ENCODE data around the gene MMD.

Gene MMD

DNA sequence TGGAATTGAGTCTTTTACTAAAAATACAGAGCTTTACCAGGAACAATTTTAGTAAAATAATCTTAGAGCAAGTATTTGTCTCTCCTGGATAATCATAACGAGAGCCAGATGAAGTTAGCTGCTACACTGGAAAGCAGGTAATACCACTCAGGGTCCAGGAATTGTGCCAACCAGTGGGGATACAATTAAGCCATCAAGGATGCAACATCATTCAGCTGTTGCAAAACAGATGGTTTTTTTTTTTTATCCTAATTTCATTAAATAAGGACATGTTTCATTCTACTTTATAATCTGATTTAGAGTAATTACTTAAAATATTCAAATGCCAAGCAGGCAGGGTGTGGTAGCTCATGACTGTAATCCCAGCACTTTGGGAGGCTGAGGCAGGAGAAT lies 10.2 kb downstream of the MMD start:
- Histone ChIP-seq H2BK120ac (ENCODE audit: low read depth, low read length) (no peak overlapping the region), H2BK12ac (ENCODE audit: low read length in 2 of 2) (no peak overlapping the region), H3K4me1 (ENCODE audit: control insufficient read depth, insufficient read depth, low read depth, low read length) (no peaks in the 10 kb centered on the region), H3K4me3 (ENCODE audit: insufficient read depth in 1 of 2, low read depth in 1 of 2, low read length in 2 of 2) (no peak overlapping the region), H3K27ac (ENCODE audit: low read length, poor library complexity, severe bottlenecking) (no peak overlapping the region), H3K23ac (ENCODE audit: low read length in 2 of 2) (no peak overlapping the region), H3K4me2 (ENCODE audit: low read length, poor library complexity, severe bottlenecking) (no peak overlapping the region), H3K14ac (ENCODE audit: low read length in 2 of 2) (no peak overlapping the region), H3K27me3 (ENCODE audit: control insufficient read depth in 1 of 2, insufficient read depth in 1 of 2, low read length in 2 of 2) (no peaks in the 10 kb centered on the region), H2AFZ (ENCODE audit: low read depth, low read length) (no peak overlapping the region), H2BK5ac (ENCODE audit: low read depth, low read length, poor library complexity, severe bottlenecking) (no peak overlapping the region), H3K79me1 (replicated peaks; ENCODE audit: low read length, poor library complexity, severe bottlenecking) (peaks cover 14% of the 10 kb centered on the region), H4K8ac (ENCODE audit: low read length) (no peak overlapping the region), H3K18ac (ENCODE audit: low read depth in 1 of 2, low read length in 2 of 2) (no peak overlapping the region), H2BK15ac (ENCODE audit: low read depth, poor library complexity, severe bottlenecking) (no peak overlapping the region), H3K9me3 (ENCODE audit: control insufficient read depth, low read length) (no peaks in the 10 kb centered on the region), H2AK5ac (ENCODE audit: low read length, severe bottlenecking) (no peak overlapping the region), H3K9ac (ENCODE audit: low read length) (no peak overlapping the region), H3K36me3 (ENCODE audit: control insufficient read depth in 1 of 2, insufficient read depth in 2 of 2, low read depth in 1 of 2, low read length in 2 of 2) (peaks cover 13 to 73% of the 10 kb centered on the region in 2 experiments), H4K91ac (ENCODE audit: low read length) (no peak overlapping the region), H3K4ac (ENCODE audit: low read depth in 1 of 2, low read length in 2 of 2) (no peak overlapping the region)
- 96% methylated on average over 1 of the region's 1 CpG for WGBS
- no peak for DNase-seq

DNA sequence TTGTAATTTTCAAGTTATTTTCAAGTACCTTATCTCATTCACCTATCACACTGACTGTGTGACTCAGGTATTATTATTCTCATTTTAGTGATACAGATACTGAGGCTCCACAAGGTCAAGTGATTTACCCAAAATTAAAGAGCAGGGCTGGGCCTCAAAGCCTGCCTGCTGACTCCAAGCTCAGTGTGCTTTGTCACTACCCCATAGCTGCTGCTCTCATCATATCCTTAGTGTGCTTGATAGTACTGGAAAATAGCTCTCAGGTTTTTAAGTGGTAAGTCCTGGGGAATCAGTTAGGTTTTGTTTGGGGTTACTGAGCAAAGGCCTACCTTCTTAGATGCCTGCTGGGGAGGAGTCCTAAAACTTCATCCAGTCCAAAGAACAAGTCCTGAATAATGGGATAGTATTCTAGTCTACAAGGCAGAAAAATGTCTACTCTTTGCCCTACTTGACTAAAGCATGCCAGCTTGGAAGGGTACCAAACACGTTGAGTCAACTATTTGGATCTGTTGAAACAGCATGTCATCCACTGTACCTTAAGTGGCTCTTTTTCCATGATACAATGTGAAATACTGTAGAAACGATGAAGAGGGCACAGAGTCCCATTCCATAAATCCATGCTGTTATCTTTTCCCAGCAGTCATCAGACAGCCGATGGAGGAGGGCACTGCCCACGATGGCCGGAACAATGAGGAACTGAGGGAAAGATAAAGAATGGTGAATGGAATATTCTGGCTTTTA lies 10.7 kb downstream of the MMD start:
- no peak overlapping the region for H3K4ac ChIP-seq (ENCODE audit: low read depth in 1 of 2, low read length in 2 of 2)
- H3K27ac ChIP-seq (ENCODE audit: low read length, poor library complexity, severe bottlenecking) = no peak overlapping the region
- no peak overlapping the region for H3K4me2 ChIP-seq (ENCODE audit: low read length, poor library complexity, severe bottlenecking)
- H3K4me3 ChIP-seq (ENCODE audit: insufficient read depth in 1 of 2, low read depth in 1 of 2, low read length in 2 of 2) = no peak overlapping the region
- peaks cover 14 to 76% of the 10 kb centered on the region in 2 experiments for H3K36me3 ChIP-seq (ENCODE audit: control insufficient read depth in 1 of 2, insufficient read depth in 2 of 2, low read depth in 1 of 2, low read length in 2 of 2)
- no peak overlapping the region for H3K14ac ChIP-seq (ENCODE audit: low read length in 2 of 2)
- WGBS = 93% methylated on average over 3 of the region's 5 CpGs
- no peak for DNase-seq
- no peak overlapping the region for H3K18ac ChIP-seq (ENCODE audit: low read depth in 1 of 2, low read length in 2 of 2)
- no peak overlapping the region for H3K9ac ChIP-seq (ENCODE audit: low read length)
- no peaks in the 10 kb centered on the region for H3K4me1 ChIP-seq (ENCODE audit: control insufficient read depth, insufficient read depth, low read depth, low read length)
- H2BK120ac ChIP-seq (ENCODE audit: low read depth, low read length) = no peak overlapping the region
- no peak overlapping the region for H2AFZ ChIP-seq (ENCODE audit: low read depth, low read length)
- H3K27me3 ChIP-seq (ENCODE audit: control insufficient read depth in 1 of 2, insufficient read depth in 1 of 2, low read length in 2 of 2) = no peaks in the 10 kb centered on the region
- H2BK5ac ChIP-seq (ENCODE audit: low read depth, low read length, poor library complexity, severe bottlenecking) = no peak overlapping the region
- H2BK15ac ChIP-seq (ENCODE audit: low read depth, poor library complexity, severe bottlenecking) = no peak overlapping the region
- no peak overlapping the region for H3K23ac ChIP-seq (ENCODE audit: low read length in 2 of 2)
- H4K91ac ChIP-seq (ENCODE audit: low read length) = no peak overlapping the region
- no peaks in the 10 kb centered on the region for H3K9me3 ChIP-seq (ENCODE audit: control insufficient read depth, low read length)
- H3K79me1 ChIP-seq (replicated peaks; ENCODE audit: low read length, poor library complexity, severe bottlenecking) = peaks cover 10% of the 10 kb centered on the region
- no peak overlapping the region for H2BK12ac ChIP-seq (ENCODE audit: low read length in 2 of 2)
- no peak overlapping the region for H2AK5ac ChIP-seq (ENCODE audit: low read length, severe bottlenecking)
- H4K8ac ChIP-seq (ENCODE audit: low read length) = no peak overlapping the region

GRCh38 chr17:55409030-55409800 lies 12.4 kb downstream of the MMD start:
- H2AK5ac ChIP-seq (ENCODE audit: low read length, severe bottlenecking) = no peak overlapping the region
- H2BK12ac ChIP-seq (ENCODE audit: low read length in 2 of 2) = no peak overlapping the region
- H2AFZ ChIP-seq (ENCODE audit: low read depth, low read length) = no peak overlapping the region
- no peak overlapping the region for H3K23ac ChIP-seq (ENCODE audit: low read length in 2 of 2)
- no peak overlapping the region for H2BK15ac ChIP-seq (ENCODE audit: low read depth, poor library complexity, severe bottlenecking)
- H3K9me3 ChIP-seq (ENCODE audit: control insufficient read depth, low read length) = no peaks in the 10 kb centered on the region
- 100% methylated on average over 1 of the region's 4 CpGs for WGBS
- H4K8ac ChIP-seq (ENCODE audit: low read length) = no peak overlapping the region
- no peaks in the 10 kb centered on the region for H3K4me1 ChIP-seq (ENCODE audit: control insufficient read depth, insufficient read depth, low read depth, low read length)
- H3K36me3 ChIP-seq (ENCODE audit: control insufficient read depth in 1 of 2, insufficient read depth in 2 of 2, low read depth in 1 of 2, low read length in 2 of 2) = peaks cover 14 to 81% of the 10 kb centered on the region in 2 experiments
- no peak overlapping the region for H3K4ac ChIP-seq (ENCODE audit: low read depth in 1 of 2, low read length in 2 of 2)
- no peak overlapping the region for H3K9ac ChIP-seq (ENCODE audit: low read length)
- no peak overlapping the region for H3K4me3 ChIP-seq (ENCODE audit: insufficient read depth in 1 of 2, low read depth in 1 of 2, low read length in 2 of 2)
- H3K27me3 ChIP-seq (ENCODE audit: control insufficient read depth in 1 of 2, insufficient read depth in 1 of 2, low read length in 2 of 2) = no peaks in the 10 kb centered on the region
- no peak overlapping the region for H3K18ac ChIP-seq (ENCODE audit: low read depth in 1 of 2, low read length in 2 of 2)
- no peak overlapping the region for H3K27ac ChIP-seq (ENCODE audit: low read length, poor library complexity, severe bottlenecking)
- H2BK5ac ChIP-seq (ENCODE audit: low read depth, low read length, poor library complexity, severe bottlenecking) = no peak overlapping the region
- no peak for DNase-seq
- H3K79me1 ChIP-seq (replicated peaks; ENCODE audit: low read length, poor library complexity, severe bottlenecking) = peaks cover 4% of the 10 kb centered on the region
- H3K4me2 ChIP-seq (ENCODE audit: low read length, poor library complexity, severe bottlenecking) = no peak overlapping the region
- H3K14ac ChIP-seq (ENCODE audit: low read length in 2 of 2) = no peak overlapping the region
- H4K91ac ChIP-seq (ENCODE audit: low read length) = no peak overlapping the region
- H2BK120ac ChIP-seq (ENCODE audit: low read depth, low read length) = no peak overlapping the region

All from mesenchymal stem cell (in vitro differentiated cells and primary cell).